Vagina (tissue), 2 donors: ENCODE measurements around the gene HIPK2. TPM values are rescaled to one million over a fixed set of nuclear protein-coding genes. Genes with fewer than 3 reads are reported as not detected.
A peak's percentile ranks its signal among the peaks of the same experiment; 100 is the strongest.

ENCODE experiments used
- DNase-seq, 2 donors: peaks; one replicate each; pipeline ENCODE4 v3.0.0-alpha.2; 2017; ENCODE audit errors: extremely low spot score in 2 of 2
- H3K27ac ChIP-seq: fragments of 200-600 bp; sonication (generic); one replicate; pipeline ENCODE4 v1.5.1; 2019
- H3K27me3 ChIP-seq: fragments of 200-600 bp; sonication (generic); one replicate; pipeline ENCODE4 v1.5.1; 2019
- H3K36me3 ChIP-seq, 2 donors: fragments of 200-600 bp; sonication (generic); one replicate each; pipeline ENCODE4 v1.5.1; 2017 to 2019
- H3K4me1 ChIP-seq: fragments of 200-600 bp; sonication (generic); one replicate; pipeline ENCODE4 v1.5.1; 2019
- H3K4me3 ChIP-seq, 2 donors: fragments of 200-600 bp; sonication (generic); 1 replicate in 1 of 2; 2 replicates in 1 of 2; pipeline ENCODE4 v1.5.1; 2016 to 2019
- H3K9me3 ChIP-seq: fragments of 200-600 bp; sonication (generic); one replicate; pipeline ENCODE4 v1.5.1; 2019
- POLR2A ChIP-seq, 2 donors: fragments of 450-650 bp; IDR thresholded peaks; one replicate each; pipeline ENCODE4 v1.6.1; 2017; ENCODE audit warnings: antibody characterized with exemption in 2 of 2, mild to moderate bottlenecking in 2 of 2, moderate library complexity in 2 of 2
- POLR2AphosphoS5 ChIP-seq, 2 donors: sonication (generic); formaldehyde crosslinking; IDR thresholded peaks; one replicate each; pipeline ENCODE4 v1.9.0; 2017; ENCODE audit warnings: antibody characterized with exemption in 2 of 2, mild to moderate bottlenecking in 2 of 2, low read depth in 1 of 2; ENCODE audit not compliant: insufficient read depth in 1 of 2
- intact Hi-C: fragments of 100-400 bp; cut with DNase I; formaldehyde crosslinking; loops from one replicate; pipeline ENCODE4 v1.15.1; 2023
- total RNA-seq: library from RNA; depleted of rRNA; stranded (reverse); fragments of >200 nt; gene quantifications from one replicate; pipeline ENCODE4 v1.2.3, GENCODE V29; 2016
- TF ChIP-seq, protein P1 (sequence below), 3 experiments: fragments of 450-650 bp in 2 of 3; fragments of 200-600 bp in 1 of 3; sonication (generic) in 1 of 3; IDR thresholded peaks; one replicate each; pipeline ENCODE4 v1.5.1; 2017 to 2019; ENCODE audit warnings: antibody characterized with exemption in 3 of 3, mild to moderate bottlenecking in 2 of 3, moderate library complexity in 2 of 3

Gene HIPK2
- total RNA-seq, 1 donor from 2014 or later: 21.9 TPM

- no peaks in the 10 kb centered on the region for H3K27me3 ChIP-seq
- H3K4me1 ChIP-seq: no peaks in the 10 kb centered on the region
- TF ChIP-seq POLR2AphosphoS5 (IDR thresholded peaks at IDR 0.05; ENCODE audit: insufficient read depth in 1 of 2, low read depth in 1 of 2): no peak
- TF ChIP-seq POLR2A (IDR thresholded peaks at IDR 0.05): no peak
- TF ChIP-seq, protein P1, sequence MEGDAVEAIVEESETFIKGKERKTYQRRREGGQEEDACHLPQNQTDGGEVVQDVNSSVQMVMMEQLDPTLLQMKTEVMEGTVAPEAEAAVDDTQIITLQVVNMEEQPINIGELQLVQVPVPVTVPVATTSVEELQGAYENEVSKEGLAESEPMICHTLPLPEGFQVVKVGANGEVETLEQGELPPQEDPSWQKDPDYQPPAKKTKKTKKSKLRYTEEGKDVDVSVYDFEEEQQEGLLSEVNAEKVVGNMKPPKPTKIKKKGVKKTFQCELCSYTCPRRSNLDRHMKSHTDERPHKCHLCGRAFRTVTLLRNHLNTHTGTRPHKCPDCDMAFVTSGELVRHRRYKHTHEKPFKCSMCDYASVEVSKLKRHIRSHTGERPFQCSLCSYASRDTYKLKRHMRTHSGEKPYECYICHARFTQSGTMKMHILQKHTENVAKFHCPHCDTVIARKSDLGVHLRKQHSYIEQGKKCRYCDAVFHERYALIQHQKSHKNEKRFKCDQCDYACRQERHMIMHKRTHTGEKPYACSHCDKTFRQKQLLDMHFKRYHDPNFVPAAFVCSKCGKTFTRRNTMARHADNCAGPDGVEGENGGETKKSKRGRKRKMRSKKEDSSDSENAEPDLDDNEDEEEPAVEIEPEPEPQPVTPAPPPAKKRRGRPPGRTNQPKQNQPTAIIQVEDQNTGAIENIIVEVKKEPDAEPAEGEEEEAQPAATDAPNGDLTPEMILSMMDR (IDR thresholded peaks at IDR 0.05): no peak
- peak; percentile 67 to 72 for DNase-seq
- H3K27ac ChIP-seq: no peak overlapping the region
- intact Hi-C loops: no loop called here
- H3K4me3 ChIP-seq: no peak overlapping the region
- no peaks in the 10 kb centered on the region for H3K9me3 ChIP-seq
- peaks cover 0 to 51% of the 10 kb centered on the region in 2 donors for H3K36me3 ChIP-seq
Measured at GRCh38 chr7:139576179-139576973, 201.4 kb downstream of the HIPK2 start.

GRCh38 chr7:139575338-139575680 lies 202.5 kb downstream of the HIPK2 start:
- H3K4me1 ChIP-seq: no peaks in the 10 kb centered on the region
- no peak overlapping the region for H3K4me3 ChIP-seq
- H3K27ac ChIP-seq: no peak overlapping the region
- TF ChIP-seq POLR2A (IDR thresholded peaks at IDR 0.05) (no peak), POLR2AphosphoS5 (IDR thresholded peaks at IDR 0.05; ENCODE audit: insufficient read depth in 1 of 2, low read depth in 1 of 2) (no peak)
- TF ChIP-seq, protein P1 (IDR thresholded peaks at IDR 0.05): no peak
- H3K36me3 ChIP-seq: peaks cover 0 to 41% of the 10 kb centered on the region in 2 donors
- H3K9me3 ChIP-seq: no peaks in the 10 kb centered on the region
- DNase-seq: no peak
- intact Hi-C loops: no loop called here
- no peaks in the 10 kb centered on the region for H3K27me3 ChIP-seq

DNA sequence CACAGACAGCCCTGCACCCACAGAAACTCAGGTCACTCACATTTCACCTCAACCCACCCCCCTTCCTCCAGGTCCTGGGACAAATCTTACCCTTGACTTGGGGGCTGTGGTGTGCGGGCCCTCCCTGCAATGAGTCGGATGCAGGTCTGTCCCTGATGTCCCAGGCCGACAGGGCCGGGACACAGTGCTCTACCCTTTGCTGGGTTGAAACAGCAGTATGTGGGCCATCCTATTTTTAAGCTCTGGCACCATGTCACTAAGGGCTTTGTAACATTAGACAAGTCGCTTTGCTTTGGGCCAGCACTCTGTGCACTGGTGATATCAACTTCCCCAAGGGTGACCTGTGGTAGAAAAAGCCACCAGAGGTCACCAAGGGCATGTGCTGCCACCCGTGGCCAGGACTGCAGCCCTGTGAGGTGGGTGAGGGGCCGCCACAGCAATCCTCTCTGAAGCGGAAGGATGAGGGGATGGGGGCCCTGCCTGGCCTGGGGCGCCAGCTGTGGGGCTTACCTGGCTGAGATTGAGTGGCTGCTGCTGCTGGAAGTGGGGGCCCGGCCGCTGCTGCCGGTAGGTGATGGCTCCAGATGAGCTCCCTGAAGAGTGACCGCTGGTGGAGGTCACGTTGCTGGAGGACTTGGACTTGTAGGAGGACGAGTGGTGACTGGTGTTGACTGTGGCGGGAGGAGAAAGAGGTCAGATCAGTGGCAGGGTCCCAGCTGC lies 203.0 kb downstream of the HIPK2 start:
- H3K4me3 ChIP-seq: no peak overlapping the region
- DNase-seq: no peak
- H3K36me3 ChIP-seq: peaks cover 0 to 37% of the 10 kb centered on the region in 2 donors
- TF ChIP-seq POLR2A (IDR thresholded peaks at IDR 0.05): no peak
- no peak for TF ChIP-seq POLR2AphosphoS5 (IDR thresholded peaks at IDR 0.05; ENCODE audit: insufficient read depth in 1 of 2, low read depth in 1 of 2)
- TF ChIP-seq, protein P1 (IDR thresholded peaks at IDR 0.05): no peak
- no peaks in the 10 kb centered on the region for H3K4me1 ChIP-seq
- intact Hi-C loops: no loop called here
- H3K27me3 ChIP-seq: no peaks in the 10 kb centered on the region
- no peaks in the 10 kb centered on the region for H3K9me3 ChIP-seq
- H3K27ac ChIP-seq: no peak overlapping the region

GRCh38 chr7:139573871-139574270 lies 203.9 kb downstream of the HIPK2 start:
- no peaks in the 10 kb centered on the region for H3K4me1 ChIP-seq
- H3K4me3 ChIP-seq: no peak overlapping the region
- no peak overlapping the region for H3K27ac ChIP-seq
- DNase-seq: no peak
- TF ChIP-seq, protein P1 (IDR thresholded peaks at IDR 0.05): no peak
- TF ChIP-seq POLR2A (IDR thresholded peaks at IDR 0.05) (no peak), POLR2AphosphoS5 (IDR thresholded peaks at IDR 0.05; ENCODE audit: insufficient read depth in 1 of 2, low read depth in 1 of 2) (no peak)
- H3K27me3 ChIP-seq: no peaks in the 10 kb centered on the region
- peaks cover 0 to 40% of the 10 kb centered on the region in 2 donors for H3K36me3 ChIP-seq
- no peaks in the 10 kb centered on the region for H3K9me3 ChIP-seq
- intact Hi-C loops: no loop called here
